HepG2 (cell line): ENCODE data around the gene TEAD1.
A peak's percentile ranks its signal among the peaks of the same experiment; 100 is the strongest.

ENCODE experiments used
- BHLHE40 ChIP-seq: IDR thresholded peaks from 2 replicates; pipeline ENCODE4 v1.6.1; 2011; ENCODE audit warnings: low read length, improper control_type of control experiment
- CTCF ChIP-seq: sonication (generic); formaldehyde crosslinking; IDR thresholded peaks from 2 replicates; pipeline ENCODE4 v1.5.0; 2020; ENCODE audit warnings: mild to moderate bottlenecking, missing genetic modification reagents, moderate library complexity
- ESRRA ChIP-seq: sonication (generic); formaldehyde crosslinking; IDR thresholded peaks from 2 replicates; pipeline ENCODE4 v1.5.1; 2020; ENCODE audit warnings: mild to moderate bottlenecking, low read depth, missing genetic modification reagents
- ETV6 ChIP-seq: sonication (generic); formaldehyde crosslinking; conservative IDR thresholded peaks from 2 replicates; pipeline ENCODE4 v1.4.0; 2020; ENCODE audit warnings: missing genetic modification reagents
- FOXK1 ChIP-seq: sonication (generic); formaldehyde crosslinking; IDR thresholded peaks from 2 replicates; pipeline ENCODE4 v1.4.0; 2020; ENCODE audit warnings: low read depth, missing genetic modification reagents, borderline replicate concordance
- GPBP1L1 ChIP-seq: sonication (generic); formaldehyde crosslinking; IDR thresholded peaks from 2 replicates; pipeline ENCODE4 v1.5.0; 2020; ENCODE audit warnings: mild to moderate bottlenecking, missing genetic modification reagents
- MAX ChIP-seq: IDR thresholded peaks from 2 replicates; pipeline ENCODE4 v1.6.1; 2012; ENCODE audit warnings: inconsistent platforms
- MED8 ChIP-seq: sonication (generic); formaldehyde crosslinking; IDR thresholded peaks from 2 replicates; pipeline ENCODE4 v1.8.1; 2023; ENCODE audit warnings: mild to moderate bottlenecking, missing genetic modification reagents; ENCODE audit not compliant: insufficient replicate concordance
- NFYB ChIP-seq: sonication (generic); formaldehyde crosslinking; IDR thresholded peaks from 2 replicates; pipeline ENCODE4 v1.4.0; 2020; ENCODE audit warnings: missing genetic modification reagents
- NKX3-1 ChIP-seq: sonication (generic); formaldehyde crosslinking; IDR thresholded peaks from 2 replicates; pipeline ENCODE4 v1.5.0; 2020; ENCODE audit warnings: missing genetic modification reagents
- POLR2A ChIP-seq, 2 experiments: IDR thresholded peaks; 2 replicates each; pipeline ENCODE4 v1.6.1; 2011; ENCODE audit warnings: low read depth in 2 of 2, low read length in 2 of 2, mild to moderate bottlenecking in 1 of 2, moderate library complexity in 1 of 2; ENCODE audit not compliant: insufficient read depth in 1 of 2
- POLR2AphosphoS5 ChIP-seq: IDR thresholded peaks from 2 replicates; pipeline ENCODE4 v1.6.1; 2012; ENCODE audit warnings: low read depth, low read length

GRCh38 chr11:12642040-12642439 is 32.2 kb upstream of the TEAD1 start:
- TF ChIP-seq ETV6 (CRISPR knock-in tag) (no peak), NKX3-1 (CRISPR knock-in tag) (no peak), MED8 (no peak), GPBP1L1 (CRISPR knock-in tag) (no peak), CTCF (CRISPR knock-in tag) (0 out of 2 replicates have a peak, but pooled peaks have one; percentile 10), POLR2AphosphoS5 (no peak), MAX (peak; percentile 75), POLR2A (IDR thresholded peaks at IDR 0.05; ENCODE audit: insufficient read depth in 1 of 2, low read depth in 2 of 2, low read length in 2 of 2) (no peak), FOXK1 (CRISPR knock-in tag) (no peak), NFYB (CRISPR knock-in tag) (no peak), ESRRA (CRISPR knock-in tag) (no peak), BHLHE40 (peak; percentile 20; the same call in 1 of the 2 replicates)
